ENCODE measurements around the gene CCDC57.
"Not testable (repeated sequence)": the region's sequence is repeated elsewhere in the genome, so short reads cannot be mapped to it uniquely, and the experiment has no call there.

DNA sequence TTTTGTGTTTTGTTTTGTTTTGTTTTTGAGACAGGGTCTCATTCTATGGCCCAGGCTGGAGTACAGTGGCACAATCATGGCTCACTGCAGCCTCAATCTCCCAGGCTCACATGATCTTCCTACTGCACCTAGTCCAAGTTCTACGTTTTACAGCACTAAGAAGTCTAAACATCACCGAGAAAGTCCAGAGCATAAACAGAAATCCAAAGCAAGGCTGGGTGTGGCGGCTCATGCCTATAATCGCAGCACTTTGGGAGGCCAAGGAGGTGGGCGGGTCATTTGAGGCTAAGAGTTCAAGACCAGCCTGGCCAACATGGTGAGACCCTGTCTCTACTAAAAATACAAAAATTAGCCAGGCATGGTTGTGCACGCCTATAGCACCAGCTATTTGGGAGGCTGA is 19.6 kb downstream of the CCDC57 start:
- TF ChIP-seq, protein P1, sequence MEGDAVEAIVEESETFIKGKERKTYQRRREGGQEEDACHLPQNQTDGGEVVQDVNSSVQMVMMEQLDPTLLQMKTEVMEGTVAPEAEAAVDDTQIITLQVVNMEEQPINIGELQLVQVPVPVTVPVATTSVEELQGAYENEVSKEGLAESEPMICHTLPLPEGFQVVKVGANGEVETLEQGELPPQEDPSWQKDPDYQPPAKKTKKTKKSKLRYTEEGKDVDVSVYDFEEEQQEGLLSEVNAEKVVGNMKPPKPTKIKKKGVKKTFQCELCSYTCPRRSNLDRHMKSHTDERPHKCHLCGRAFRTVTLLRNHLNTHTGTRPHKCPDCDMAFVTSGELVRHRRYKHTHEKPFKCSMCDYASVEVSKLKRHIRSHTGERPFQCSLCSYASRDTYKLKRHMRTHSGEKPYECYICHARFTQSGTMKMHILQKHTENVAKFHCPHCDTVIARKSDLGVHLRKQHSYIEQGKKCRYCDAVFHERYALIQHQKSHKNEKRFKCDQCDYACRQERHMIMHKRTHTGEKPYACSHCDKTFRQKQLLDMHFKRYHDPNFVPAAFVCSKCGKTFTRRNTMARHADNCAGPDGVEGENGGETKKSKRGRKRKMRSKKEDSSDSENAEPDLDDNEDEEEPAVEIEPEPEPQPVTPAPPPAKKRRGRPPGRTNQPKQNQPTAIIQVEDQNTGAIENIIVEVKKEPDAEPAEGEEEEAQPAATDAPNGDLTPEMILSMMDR (IDR thresholded peaks at IDR 0.05; ENCODE audit: poor library complexity), result not testable (repeated sequence)
- TF ChIP-seq EZH2 (IDR thresholded peaks at IDR 0.05; ENCODE audit: borderline replicate concordance), result not testable (repeated sequence)

Data from hepatocyte (in vitro differentiated cells).